IMR-90 (cell line): ENCODE results near the gene DAG1.
A peak's percentile ranks its signal among the peaks of the same experiment; 100 is the strongest.

ENCODE experiments used
- BHLHE40 ChIP-seq: fragments of 150-350 bp; IDR thresholded peaks from 2 replicates; pipeline ENCODE4 v1.6.1; 2016; ENCODE audit warnings: mild to moderate bottlenecking, low read depth, low read length
- FOS ChIP-seq: fragments of 150-350 bp; IDR thresholded peaks from 2 replicates; pipeline ENCODE4 v1.6.1; 2016; ENCODE audit warnings: low read depth, low read length
- MAFK ChIP-seq: IDR thresholded peaks from 2 replicates; pipeline ENCODE4 v1.6.1; 2012; ENCODE audit warnings: low read depth, low read length, improper control_type of control experiment
- MAZ ChIP-seq: IDR thresholded peaks from 2 replicates; pipeline ENCODE4 v1.6.1; 2012; ENCODE audit warnings: low read depth, mild to moderate bottlenecking, low read length, improper control_type of control experiment, moderate library complexity, borderline replicate concordance
- MXI1 ChIP-seq: IDR thresholded peaks from 2 replicates; pipeline ENCODE4 v1.6.1; 2012; ENCODE audit warnings: low read depth, mild to moderate bottlenecking, low read length, moderate library complexity, borderline replicate concordance
- POLR2A ChIP-seq: IDR thresholded peaks from 2 replicates; pipeline ENCODE4 v1.6.1; 2012; ENCODE audit warnings: mild to moderate bottlenecking, low read depth, low read length
- RAD21 ChIP-seq: IDR thresholded peaks from 2 replicates; pipeline ENCODE4 v1.6.1; 2012; ENCODE audit warnings: low read length, improper control_type of control experiment
- RCOR1 ChIP-seq: IDR thresholded peaks from 2 replicates; pipeline ENCODE4 v1.6.1; 2012; ENCODE audit warnings: mild to moderate bottlenecking, low read length, improper control_type of control experiment; ENCODE audit not compliant: insufficient replicate concordance
- RFX5 ChIP-seq: IDR thresholded peaks from 2 replicates; pipeline ENCODE4 v1.8.0; 2012; ENCODE audit warnings: low read depth, mild to moderate bottlenecking, low read length, moderate library complexity
- SMC3 ChIP-seq: fragments of 150-350 bp; IDR thresholded peaks from 2 replicates; pipeline ENCODE4 v1.6.1; 2016; ENCODE audit warnings: low read depth, mild to moderate bottlenecking, antibody characterized with exemption, low read length, moderate library complexity
- TF ChIP-seq, protein P1 (sequence below): conservative IDR thresholded peaks from 2 replicates; pipeline ENCODE4 v1.5.1; 2012; ENCODE audit warnings: mild to moderate bottlenecking, low read depth, low read length, improper control_type of control experiment

- TF ChIP-seq, protein P1, sequence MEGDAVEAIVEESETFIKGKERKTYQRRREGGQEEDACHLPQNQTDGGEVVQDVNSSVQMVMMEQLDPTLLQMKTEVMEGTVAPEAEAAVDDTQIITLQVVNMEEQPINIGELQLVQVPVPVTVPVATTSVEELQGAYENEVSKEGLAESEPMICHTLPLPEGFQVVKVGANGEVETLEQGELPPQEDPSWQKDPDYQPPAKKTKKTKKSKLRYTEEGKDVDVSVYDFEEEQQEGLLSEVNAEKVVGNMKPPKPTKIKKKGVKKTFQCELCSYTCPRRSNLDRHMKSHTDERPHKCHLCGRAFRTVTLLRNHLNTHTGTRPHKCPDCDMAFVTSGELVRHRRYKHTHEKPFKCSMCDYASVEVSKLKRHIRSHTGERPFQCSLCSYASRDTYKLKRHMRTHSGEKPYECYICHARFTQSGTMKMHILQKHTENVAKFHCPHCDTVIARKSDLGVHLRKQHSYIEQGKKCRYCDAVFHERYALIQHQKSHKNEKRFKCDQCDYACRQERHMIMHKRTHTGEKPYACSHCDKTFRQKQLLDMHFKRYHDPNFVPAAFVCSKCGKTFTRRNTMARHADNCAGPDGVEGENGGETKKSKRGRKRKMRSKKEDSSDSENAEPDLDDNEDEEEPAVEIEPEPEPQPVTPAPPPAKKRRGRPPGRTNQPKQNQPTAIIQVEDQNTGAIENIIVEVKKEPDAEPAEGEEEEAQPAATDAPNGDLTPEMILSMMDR = no peak
- TF ChIP-seq MAFK (no peak), POLR2A (no peak), BHLHE40 (no peak), FOS (no peak), MXI1 (no peak), MAZ (peak; percentile 59; the same call in 1 of the 2 replicates), RFX5 (no peak), RCOR1 (no peak), RAD21 (no peak), SMC3 (no peak)
Observed at GRCh38 chr3:49553692-49554632, 83.9 kb downstream of the DAG1 start, which contains the start of gene BSN.
